HG02870 (cell line): ENCODE measurements around the gene LCLAT1.

Experiments used
- ATAC-seq: cut with Tn5 transposase; IDR thresholded peaks from one replicate; pipeline ENCODE4 v1.9.1; 2021; ENCODE audit warnings: mild to moderate bottlenecking, moderate library complexity; ENCODE audit not compliant: unreplicated experiment

LCLAT1 gene

DNA sequence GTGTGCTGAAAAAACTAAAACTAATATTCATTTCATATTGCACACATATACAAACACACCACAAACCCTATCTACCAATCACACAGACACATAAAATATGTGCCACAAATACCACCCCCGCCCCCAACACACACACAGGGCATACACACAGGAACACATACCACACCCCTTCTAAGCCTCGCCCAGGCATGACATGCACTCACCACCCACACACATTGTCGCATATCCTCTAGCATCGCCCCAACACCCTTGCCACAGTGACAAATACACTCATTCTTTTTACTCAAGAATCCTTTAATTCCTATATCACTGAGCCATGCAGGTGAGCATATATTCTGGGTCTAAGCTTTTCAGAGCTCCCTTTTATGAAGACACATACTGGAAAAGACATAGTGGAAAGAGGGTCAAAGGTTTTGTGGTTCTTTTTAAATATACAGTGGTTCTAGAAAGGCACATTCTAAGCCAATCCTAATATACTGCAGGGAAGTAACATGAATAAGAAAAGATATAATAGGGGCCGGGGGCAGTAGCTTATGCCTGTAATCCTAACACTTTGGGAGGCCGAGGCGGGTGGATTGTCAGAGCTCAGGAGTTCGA is 24.5 kb upstream of the LCLAT1 start:
- no peak for ATAC-seq

DNA sequence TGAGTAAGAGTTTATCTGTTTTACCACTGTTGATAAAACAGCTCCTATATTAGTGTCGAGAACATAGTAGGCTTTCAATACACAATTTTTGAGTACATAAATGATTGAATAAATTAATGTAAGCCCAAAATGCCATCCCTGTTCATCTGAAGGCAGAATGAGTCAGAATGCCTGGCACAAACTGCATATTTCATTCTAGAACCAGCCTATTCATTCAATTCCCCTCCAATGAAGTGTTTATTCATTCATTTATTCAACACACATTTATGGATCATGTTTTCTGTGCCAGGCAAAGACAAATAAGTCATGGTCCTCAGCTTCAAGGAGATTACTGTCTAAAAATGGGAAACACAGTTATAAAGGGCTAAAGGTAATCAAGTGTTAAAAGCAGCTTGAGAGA is 22.8 kb upstream of the LCLAT1 start:
- no peak for ATAC-seq

- no peak for ATAC-seq
Measured at GRCh38 chr2:30425326-30425725, 21.7 kb upstream of the LCLAT1 start.

DNA sequence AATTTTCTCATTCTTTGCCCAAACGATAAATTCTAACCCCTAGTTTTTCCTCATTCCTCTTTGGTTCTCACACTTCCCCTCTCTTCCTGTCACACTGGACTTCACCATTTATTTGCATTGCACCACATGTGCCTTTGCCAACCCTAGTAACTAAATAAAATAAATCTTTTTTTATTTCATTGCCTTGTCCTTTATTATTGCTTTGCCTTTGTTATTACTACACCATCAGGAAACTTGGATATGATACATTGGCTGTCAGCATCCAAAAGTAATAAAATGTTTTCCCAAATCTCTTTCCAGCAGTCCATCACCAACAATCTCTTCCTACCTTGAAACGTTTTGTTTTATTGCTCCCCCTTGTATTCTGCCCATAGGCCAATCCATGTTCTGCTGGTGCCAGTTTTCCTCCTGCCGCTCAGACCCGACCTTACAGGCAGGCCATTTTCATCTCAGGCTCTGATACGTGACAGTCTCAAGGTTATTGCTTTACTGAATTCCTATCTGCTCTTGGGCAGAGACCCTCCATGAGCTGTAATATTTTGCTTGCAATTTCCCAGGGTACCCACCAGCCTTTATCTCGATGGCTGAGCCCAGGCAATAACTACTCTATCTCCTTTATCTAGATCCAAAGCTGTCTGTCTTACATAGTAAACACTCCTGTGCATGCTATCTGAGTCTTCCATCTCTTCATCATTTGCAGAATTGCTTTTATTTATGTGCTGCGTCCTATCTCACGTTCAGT is 19.3 kb upstream of the LCLAT1 start:
- no peak for ATAC-seq

DNA sequence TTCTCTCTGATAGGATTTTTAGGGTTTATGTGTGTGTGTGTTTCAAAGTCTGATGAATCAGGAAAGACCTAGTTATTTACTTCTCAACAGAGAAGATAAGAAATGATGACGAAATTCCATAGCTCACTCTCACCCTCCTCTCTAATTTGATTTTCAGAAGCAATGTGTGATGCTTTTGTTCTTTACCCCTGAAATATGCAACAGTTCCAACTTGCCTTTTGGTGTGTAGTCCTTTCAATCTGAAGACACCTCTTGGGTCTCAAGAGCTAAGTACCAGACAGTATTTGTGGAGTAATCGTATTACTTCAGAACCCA is 18.7 kb upstream of the LCLAT1 start:
- ATAC-seq: no peak

- no peak for ATAC-seq
Measured at GRCh38 chr2:30428827-30429461, 18.1 kb upstream of the LCLAT1 start.

- no peak for ATAC-seq
Measured at GRCh38 chr2:30433541-30434299, 13.3 kb upstream of the LCLAT1 start.

DNA sequence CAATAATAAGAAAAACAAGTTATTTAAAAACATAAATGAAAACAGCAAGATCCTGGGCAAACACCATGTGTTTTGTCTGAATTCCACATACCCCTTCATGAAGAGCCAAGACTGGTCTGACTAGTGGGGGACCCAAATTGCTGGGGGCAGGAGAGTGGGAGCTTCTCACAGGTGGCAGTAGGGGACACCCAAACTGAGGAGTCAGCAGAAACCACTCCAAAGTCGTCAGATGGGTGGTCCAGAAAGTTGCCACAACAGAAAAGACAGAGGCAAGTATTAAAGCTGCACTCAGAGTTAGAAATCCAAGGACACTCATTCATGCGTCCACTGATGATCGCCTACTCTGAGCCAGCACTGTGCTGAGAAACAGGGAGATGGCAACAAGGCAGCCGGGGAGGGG is 12.3 kb upstream of the LCLAT1 start:
- ATAC-seq: no peak

DNA sequence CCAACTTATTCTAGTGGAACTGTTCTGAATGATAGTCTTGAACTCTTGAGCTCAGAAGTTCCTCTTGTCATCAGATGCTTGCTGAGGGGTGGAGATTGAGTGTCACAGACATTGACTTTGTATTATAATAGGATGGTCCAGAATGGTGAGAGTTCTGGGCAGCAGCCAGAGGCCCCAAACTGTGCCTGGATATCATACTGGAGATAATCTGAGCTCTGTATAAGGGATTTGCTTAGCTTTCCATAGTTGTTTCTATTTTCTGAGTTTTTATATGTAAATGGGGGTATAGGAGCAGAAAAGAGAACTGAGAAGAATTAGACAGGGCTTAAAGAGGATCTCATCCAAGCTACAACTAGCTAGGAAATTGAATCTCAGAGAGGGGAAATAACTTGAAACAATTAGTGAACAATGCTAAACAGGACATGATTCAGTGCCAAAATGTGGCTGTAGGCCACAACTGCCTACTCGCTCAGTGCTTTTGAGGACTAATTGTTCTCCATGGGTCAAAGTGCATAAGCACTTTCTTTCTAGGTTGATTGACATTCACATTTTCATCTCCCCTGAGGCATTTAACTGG is 10.1 kb upstream of the LCLAT1 start:
- no peak for ATAC-seq

DNA sequence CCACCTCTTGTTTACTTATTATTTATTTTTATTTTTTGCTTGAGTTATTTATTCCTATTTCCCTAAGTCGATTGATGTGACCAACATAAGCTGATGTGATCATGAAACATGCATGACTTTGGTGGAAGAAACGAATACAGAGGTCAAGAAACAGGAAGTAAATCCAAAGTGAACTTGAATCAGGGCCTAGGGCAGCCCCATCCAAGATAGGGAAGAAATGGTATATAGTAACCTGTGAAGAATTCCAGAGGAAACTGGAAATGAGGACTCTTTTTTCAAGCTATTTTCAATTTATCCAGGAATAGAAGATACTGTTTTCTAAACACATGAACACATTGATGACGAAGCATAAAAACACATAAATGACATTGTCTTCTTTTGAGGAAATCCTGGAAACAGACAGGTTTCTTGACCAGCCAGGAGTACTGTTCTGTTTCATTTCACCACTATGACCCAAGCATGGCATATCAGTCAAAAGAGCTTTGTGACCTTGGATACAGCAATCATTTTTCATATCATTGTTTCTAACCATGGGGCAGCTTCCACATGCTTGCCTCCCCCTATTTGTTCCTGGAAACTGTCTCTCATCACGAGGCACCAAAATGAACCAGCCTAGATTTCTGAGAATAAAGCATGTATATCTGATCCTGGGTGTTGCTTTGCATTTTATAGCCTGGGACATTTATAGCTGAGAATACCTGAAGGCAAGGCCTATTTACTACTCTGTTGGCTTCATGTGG is 9.1 kb upstream of the LCLAT1 start:
- no peak for ATAC-seq

DNA sequence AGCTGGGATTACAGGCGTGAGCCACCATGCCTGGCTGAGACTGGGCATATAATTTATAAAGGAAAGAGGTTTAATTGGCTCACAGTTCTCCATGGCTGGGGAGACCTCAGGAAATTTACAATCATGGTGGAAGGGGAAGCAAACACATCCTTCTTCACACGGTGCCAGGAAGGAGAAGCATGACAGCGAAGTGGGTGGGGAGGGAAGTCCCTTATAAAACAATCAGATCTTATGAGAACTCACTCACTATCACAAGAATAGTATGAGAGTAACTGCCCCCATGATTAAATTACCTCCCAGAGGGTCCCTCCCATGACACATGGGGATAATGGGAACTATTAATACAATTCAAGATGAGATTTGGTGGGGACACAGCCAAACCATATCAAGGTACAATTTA is 7.8 kb upstream of the LCLAT1 start:
- ATAC-seq: no peak

- no peak for ATAC-seq
Measured at GRCh38 chr2:30439879-30440278, 7.2 kb upstream of the LCLAT1 start.

- ATAC-seq: no peak
Measured at GRCh38 chr2:30441023-30441422, 6.0 kb upstream of the LCLAT1 start.

- ATAC-seq: no peak
Measured at GRCh38 chr2:30443081-30443480, 4.0 kb upstream of the LCLAT1 start.

- ATAC-seq: no peak
Measured at GRCh38 chr2:30444273-30444672, 2.8 kb upstream of the LCLAT1 start.

- no peak for ATAC-seq
Measured at GRCh38 chr2:30445266-30445821, 1.7 kb upstream of the LCLAT1 start.

GRCh38 chr2:30446602-30447148 is 371 bp upstream of the LCLAT1 start:
- no peak for ATAC-seq

- no peak for ATAC-seq
Measured at GRCh38 chr2:30448308-30448707, 1.3 kb downstream of the LCLAT1 start.

- no peak for ATAC-seq
Measured at GRCh38 chr2:30448866-30449265, 1.8 kb downstream of the LCLAT1 start.

GRCh38 chr2:30450025-30450424 is 3.0 kb downstream of the LCLAT1 start:
- no peak for ATAC-seq
